Activated CD4-positive, alpha-beta T cell treated with anti-CD3 and anti-CD28 coated beads, Interleukin-2, amount 10 ng/mL, durations not matched to agents 7 days and 5 days (primary cell): ENCODE data around the gene CLOCK. TPM values are rescaled to one million over a fixed set of nuclear protein-coding genes. Genes with fewer than 3 reads are reported as not detected.

Source experiments
- CTCF ChIA-PET: fragments of 350-600 bp; sonication (Branson Sonifier 250); formaldehyde crosslinking; loops from one replicate; lab custom pipeline; 2021; ENCODE audit warnings: antibody characterized with exemption; lab: Charles Lee
- POLR2A ChIA-PET: fragments of 350-600 bp; sonication (Branson Sonifier 250); formaldehyde crosslinking; loops from one replicate; lab custom pipeline; 2021; ENCODE audit warnings: antibody characterized with exemption; lab: Charles Lee
- DNase-seq: peaks from one replicate; pipeline ENCODE4 v3.0.0-alpha.2; 2020
- H3K27ac Mint-ChIP-seq: one replicate; pipeline ENCODE4 v1.8.0; 2021; ENCODE audit warnings: mild to moderate bottlenecking, moderate library complexity, mixed read lengths
- H3K27me3 Mint-ChIP-seq: one replicate; pipeline ENCODE4 v1.8.0; 2021; ENCODE audit warnings: mixed read lengths
- H3K36me3 Mint-ChIP-seq: one replicate; pipeline ENCODE4 v1.8.0; 2021; ENCODE audit warnings: low read depth, mixed read lengths
- H3K4me1 Mint-ChIP-seq: one replicate; pipeline ENCODE4 v1.8.0; 2021; ENCODE audit warnings: mixed read lengths
- H3K4me3 Mint-ChIP-seq: one replicate; pipeline ENCODE4 v1.8.0; 2021; ENCODE audit warnings: mild to moderate bottlenecking, moderate library complexity, mixed read lengths
- H3K9me3 Mint-ChIP-seq: one replicate; pipeline ENCODE4 v1.8.0; 2021; ENCODE audit warnings: mixed read lengths
- total RNA-seq, 2 experiments: library from RNA; stranded (reverse); gene quantifications; one replicate each; pipeline ENCODE4 v1.2.3, GENCODE V29; 2021

CLOCK gene
- total RNA-seq, 2 experiments from 2014 or later = 8.0 to 11.8 TPM

GRCh38 chr4:55538531-55538930 lies 8.2 kb downstream of the CLOCK start:
- no peak overlapping the region for H3K27ac Mint-ChIP-seq
- POLR2A ChIA-PET = no interaction called here
- peaks cover 13% of the 10 kb centered on the region for H3K9me3 Mint-ChIP-seq
- H3K27me3 Mint-ChIP-seq = no peaks in the 10 kb centered on the region
- H3K4me1 Mint-ChIP-seq = peaks cover 28% of the 10 kb centered on the region
- CTCF ChIA-PET = no interaction called here
- H3K36me3 Mint-ChIP-seq = peaks cover 15% of the 10 kb centered on the region
- DNase-seq = no peak
- no peak overlapping the region for H3K4me3 Mint-ChIP-seq

GRCh38 chr4:55534306-55534705 lies 12.4 kb downstream of the CLOCK start:
- POLR2A ChIA-PET = no interaction called here
- no peak for DNase-seq
- Mint-ChIP-seq H3K4me1 (peaks cover 16% of the 10 kb centered on the region), H3K36me3 (peaks cover 24% of the 10 kb centered on the region), H3K4me3 (no peak overlapping the region), H3K9me3 (peaks cover 29% of the 10 kb centered on the region), H3K27me3 (no peaks in the 10 kb centered on the region), H3K27ac (no peak overlapping the region)
- CTCF ChIA-PET = interaction anchor here (0.6 to 1.6 kb wide), 3 partner anchors 12 to 217 kb away, joined by 3 to 5 read pairs (median 3); no protein-coding TSS in a partner anchor

GRCh38 chr4:55530691-55531090 lies 16.0 kb downstream of the CLOCK start:
- no peak overlapping the region for H3K4me3 Mint-ChIP-seq
- no peak for DNase-seq
- peaks cover 24% of the 10 kb centered on the region for H3K9me3 Mint-ChIP-seq
- H3K4me1 Mint-ChIP-seq = peaks cover 2% of the 10 kb centered on the region
- ChIA-PET POLR2A (no interaction called here), CTCF (no interaction called here)
- no peaks in the 10 kb centered on the region for H3K27me3 Mint-ChIP-seq
- H3K36me3 Mint-ChIP-seq = peaks cover 18% of the 10 kb centered on the region
- H3K27ac Mint-ChIP-seq = no peak overlapping the region

- Mint-ChIP-seq H3K4me1 (peaks cover 2% of the 10 kb centered on the region), H3K4me3 (no peak overlapping the region), H3K9me3 (peaks cover 24% of the 10 kb centered on the region), H3K27me3 (no peaks in the 10 kb centered on the region), H3K36me3 (peaks cover 18% of the 10 kb centered on the region), H3K27ac (no peak overlapping the region)
- DNase-seq = no peak
- POLR2A ChIA-PET = no interaction called here
- CTCF ChIA-PET = no interaction called here
Measured at GRCh38 chr4:55530167-55530566, 16.5 kb downstream of the CLOCK start.

- Mint-ChIP-seq H3K27me3 (no peaks in the 10 kb centered on the region), H3K9me3 (peaks cover 20% of the 10 kb centered on the region), H3K4me3 (no peak overlapping the region), H3K27ac (no peak overlapping the region), H3K4me1 (peaks cover 2% of the 10 kb centered on the region), H3K36me3 (peaks cover 17% of the 10 kb centered on the region)
- ChIA-PET CTCF (no interaction called here), POLR2A (no interaction called here)
- no peak for DNase-seq
Measured at GRCh38 chr4:55528491-55528890, 18.2 kb downstream of the CLOCK start.

- Mint-ChIP-seq H3K27me3 (no peaks in the 10 kb centered on the region), H3K9me3 (peaks cover 13% of the 10 kb centered on the region), H3K4me3 (no peak overlapping the region), H3K4me1 (peaks cover 2% of the 10 kb centered on the region), H3K27ac (no peak overlapping the region), H3K36me3 (peaks cover 15% of the 10 kb centered on the region)
- POLR2A ChIA-PET = no interaction called here
- CTCF ChIA-PET = no interaction called here
- no peak for DNase-seq
Measured at GRCh38 chr4:55524844-55525571, 21.7 kb downstream of the CLOCK start.

GRCh38 chr4:55518442-55518841 lies 28.3 kb downstream of the CLOCK start:
- Mint-ChIP-seq H3K27ac (no peak overlapping the region), H3K4me3 (no peak overlapping the region), H3K4me1 (no peaks in the 10 kb centered on the region), H3K36me3 (peaks cover 19% of the 10 kb centered on the region), H3K9me3 (peaks cover 16% of the 10 kb centered on the region), H3K27me3 (no peaks in the 10 kb centered on the region)
- POLR2A ChIA-PET = no interaction called here
- CTCF ChIA-PET = no interaction called here
- DNase-seq = no peak

- peaks cover 16% of the 10 kb centered on the region for H3K9me3 Mint-ChIP-seq
- H3K4me1 Mint-ChIP-seq = no peaks in the 10 kb centered on the region
- ChIA-PET CTCF (no interaction called here), POLR2A (no interaction called here)
- DNase-seq = no peak
- no peak overlapping the region for H3K4me3 Mint-ChIP-seq
- no peak overlapping the region for H3K27ac Mint-ChIP-seq
- peaks cover 18% of the 10 kb centered on the region for H3K36me3 Mint-ChIP-seq
- H3K27me3 Mint-ChIP-seq = no peaks in the 10 kb centered on the region
Measured at GRCh38 chr4:55517526-55518229, 29.0 kb downstream of the CLOCK start.

- CTCF ChIA-PET = no interaction called here
- POLR2A ChIA-PET = no interaction called here
- no peak overlapping the region for H3K27ac Mint-ChIP-seq
- H3K9me3 Mint-ChIP-seq = peaks cover 9% of the 10 kb centered on the region
- DNase-seq = no peak
- no peaks in the 10 kb centered on the region for H3K27me3 Mint-ChIP-seq
- peaks cover 18% of the 10 kb centered on the region for H3K4me1 Mint-ChIP-seq
- H3K4me3 Mint-ChIP-seq = no peak overlapping the region
- H3K36me3 Mint-ChIP-seq = peaks cover 12% of the 10 kb centered on the region
Measured at GRCh38 chr4:55512922-55513571, 33.7 kb downstream of the CLOCK start.

GRCh38 chr4:55512077-55512476 lies 34.6 kb downstream of the CLOCK start:
- ChIA-PET CTCF (no interaction called here), POLR2A (no interaction called here)
- Mint-ChIP-seq H3K9me3 (peaks cover 8% of the 10 kb centered on the region), H3K27me3 (no peaks in the 10 kb centered on the region), H3K36me3 (peaks cover 8% of the 10 kb centered on the region), H3K4me1 (peaks cover 18% of the 10 kb centered on the region), H3K27ac (no peak overlapping the region), H3K4me3 (no peak overlapping the region)
- DNase-seq = no peak

GRCh38 chr4:55510685-55511084 lies 36.0 kb downstream of the CLOCK start:
- Mint-ChIP-seq H3K27me3 (no peaks in the 10 kb centered on the region), H3K4me3 (no peak overlapping the region), H3K27ac (no peak overlapping the region), H3K4me1 (peaks cover 18% of the 10 kb centered on the region), H3K36me3 (peaks cover 7% of the 10 kb centered on the region), H3K9me3 (peaks cover 4% of the 10 kb centered on the region)
- ChIA-PET CTCF (interaction anchor here (0.7 kb wide), 1 partner anchor 16 kb away, joined by 3 read pairs; no protein-coding TSS in a partner anchor), POLR2A (no interaction called here)
- DNase-seq = no peak

GRCh38 chr4:55509266-55509665 lies 37.4 kb downstream of the CLOCK start:
- H3K4me3 Mint-ChIP-seq = no peak overlapping the region
- POLR2A ChIA-PET = no interaction called here
- H3K36me3 Mint-ChIP-seq = peaks cover 7% of the 10 kb centered on the region
- no peak for DNase-seq
- CTCF ChIA-PET = interaction anchor here (1.1 kb wide), 1 partner anchor 10 kb away, joined by 4 read pairs; no protein-coding TSS in a partner anchor
- peaks cover 18% of the 10 kb centered on the region for H3K4me1 Mint-ChIP-seq
- no peaks in the 10 kb centered on the region for H3K27me3 Mint-ChIP-seq
- H3K9me3 Mint-ChIP-seq = peaks cover 4% of the 10 kb centered on the region
- no peak overlapping the region for H3K27ac Mint-ChIP-seq

GRCh38 chr4:55507612-55508011 lies 39.1 kb downstream of the CLOCK start:
- H3K27me3 Mint-ChIP-seq = no peaks in the 10 kb centered on the region
- peaks cover 4% of the 10 kb centered on the region for H3K9me3 Mint-ChIP-seq
- DNase-seq = no peak
- peaks cover 11% of the 10 kb centered on the region for H3K36me3 Mint-ChIP-seq
- no peak overlapping the region for H3K4me3 Mint-ChIP-seq
- no peak overlapping the region for H3K27ac Mint-ChIP-seq
- CTCF ChIA-PET = interaction anchor here (0.6 kb wide), 1 partner anchor 958 kb away, joined by 3 read pairs; no protein-coding TSS in a partner anchor
- peaks cover 20% of the 10 kb centered on the region for H3K4me1 Mint-ChIP-seq
- POLR2A ChIA-PET = no interaction called here
